Stimulated activated CD4-positive, alpha-beta T cell treated with anti-CD3 and anti-CD28 coated beads, TNF-alpha, amount 100 ng/mL, for 48 hours (primary cell): ENCODE results near the gene CXorf38.

Experiments
- DNase-seq, 3 donors: peaks; one replicate each; pipeline ENCODE4 v3.0.0-alpha.2; 2020; ENCODE audit warnings: low read depth in 3 of 3

The CXorf38 gene

GRCh38 chrX:40647307-40648197 is at the start of gene CXorf38:
TSS of gene CXorf38 (minus strand) at chrX:40647561. CDS start at chrX:40647520, 41 bp downstream.
- peak; percentile 79 to 95 (median 84) for DNase-seq

- DNase-seq = no peak
Observed at GRCh38 chrX:40694802-40695201, 47.4 kb upstream of the CXorf38 start.

GRCh38 chrX:40688929-40689328 is 41.6 kb upstream of the CXorf38 start:
- DNase-seq = no peak

- no peak for DNase-seq
Observed at GRCh38 chrX:40687169-40687568, 39.8 kb upstream of the CXorf38 start.

GRCh38 chrX:40685362-40685918 is 38.1 kb upstream of the CXorf38 start:
- DNase-seq = no peak

- no peak for DNase-seq
Observed at GRCh38 chrX:40684092-40684491, 36.7 kb upstream of the CXorf38 start.

GRCh38 chrX:40683245-40683644 is 35.9 kb upstream of the CXorf38 start:
- DNase-seq = no peak

- no peak for DNase-seq
Observed at GRCh38 chrX:40671126-40671525, 23.8 kb upstream of the CXorf38 start.

GRCh38 chrX:40663880-40664630 is 16.7 kb upstream of the CXorf38 start:
- no peak for DNase-seq

GRCh38 chrX:40663078-40663740 is 15.8 kb upstream of the CXorf38 start:
- DNase-seq = no peak

- DNase-seq = no peak
Observed at GRCh38 chrX:40661489-40661888, 14.1 kb upstream of the CXorf38 start.

- no peak for DNase-seq
Observed at GRCh38 chrX:40660381-40660780, 13.0 kb upstream of the CXorf38 start.

- DNase-seq = no peak
Observed at GRCh38 chrX:40653535-40653934, 6.2 kb upstream of the CXorf38 start.

- DNase-seq = no peak
Observed at GRCh38 chrX:40652664-40653063, 5.3 kb upstream of the CXorf38 start.

- DNase-seq = peak in 2 of 3 donors; percentile 40 to 69
Observed at GRCh38 chrX:40651620-40652223, 4.4 kb upstream of the CXorf38 start.

GRCh38 chrX:40646489-40647306 is 663 bp downstream of the CXorf38 start:
- DNase-seq = peak in 1 of 3 donors; percentile 7

- peak in 1 of 3 donors; percentile 22 for DNase-seq
Observed at GRCh38 chrX:40644821-40645358, 2.5 kb downstream of the CXorf38 start.

- no peak for DNase-seq
Observed at GRCh38 chrX:40644176-40644575, 3.2 kb downstream of the CXorf38 start.

GRCh38 chrX:40637687-40638086 is 9.7 kb downstream of the CXorf38 start:
- no peak for DNase-seq

GRCh38 chrX:40632199-40632598 is 15.2 kb downstream of the CXorf38 start:
- no peak for DNase-seq
